Calu3 (cell line): ENCODE measurements around the gene ETS1. TPM values are rescaled to one million over a fixed set of nuclear protein-coding genes. Genes with fewer than 3 reads are reported as not detected.

Experiments used
- BruUV-seq: library from RNA; stranded (reverse); fragments of 400-500 nt; replicated peaks from 2 replicates; lab custom pipeline; 2021; lab: Mats Ljungman, UMichigan
- CTCF ChIA-PET: fragments of 300-600 bp; sonication (Branson Sonifier 250); formaldehyde crosslinking; loops from one replicate; lab custom pipeline; 2022; ENCODE audit warnings: antibody characterized with exemption; lab: Charles Lee
- DNase-seq: peaks from one replicate; pipeline ENCODE4 v3.0.0; 2022
- H3K27ac Mint-ChIP-seq: one replicate; pipeline ENCODE4 v1.8.0; 2022; ENCODE audit warnings: mixed read lengths; ENCODE audit not compliant: unreplicated experiment
- H3K27me3 Mint-ChIP-seq: one replicate; pipeline ENCODE4 v1.8.0; 2022; ENCODE audit warnings: mixed read lengths; ENCODE audit not compliant: unreplicated experiment
- H3K36me3 Mint-ChIP-seq: one replicate; pipeline ENCODE4 v1.8.0; 2022; ENCODE audit warnings: mild to moderate bottlenecking, moderate library complexity, mixed read lengths; ENCODE audit not compliant: insufficient read depth, unreplicated experiment
- H3K4me1 Mint-ChIP-seq: one replicate; pipeline ENCODE4 v1.8.0; 2022; ENCODE audit warnings: mild to moderate bottlenecking, low read depth, mixed read lengths; ENCODE audit not compliant: unreplicated experiment
- H3K4me3 Mint-ChIP-seq: one replicate; pipeline ENCODE4 v1.8.0; 2022; ENCODE audit warnings: mild to moderate bottlenecking, low read depth, moderate library complexity, mixed read lengths; ENCODE audit not compliant: unreplicated experiment
- H3K9me3 Mint-ChIP-seq: one replicate; pipeline ENCODE4 v1.8.0; 2022; ENCODE audit warnings: low read depth, mixed read lengths; ENCODE audit not compliant: unreplicated experiment
- intact Hi-C: fragments of 100-400 bp; cut with micrococcal nuclease; formaldehyde crosslinking; loops from one replicate; pipeline ENCODE4 v1.10.0; 2022; ENCODE audit not compliant: unreplicated experiment
- total RNA-seq: library from RNA; stranded (reverse); gene quantifications from 2 replicates; pipeline ENCODE4 v1.2.3, GENCODE V29; 2022
- TF ChIP-seq, protein P1 (sequence below): fragments of 200-600 bp; IDR thresholded peaks from one replicate; pipeline ENCODE4 v1.8.0; 2022; ENCODE audit warnings: antibody characterized with exemption; ENCODE audit not compliant: unreplicated experiment

Gene ETS1
- total RNA-seq, 1 experiment from 2014 or later: 38.4 TPM

DNA sequence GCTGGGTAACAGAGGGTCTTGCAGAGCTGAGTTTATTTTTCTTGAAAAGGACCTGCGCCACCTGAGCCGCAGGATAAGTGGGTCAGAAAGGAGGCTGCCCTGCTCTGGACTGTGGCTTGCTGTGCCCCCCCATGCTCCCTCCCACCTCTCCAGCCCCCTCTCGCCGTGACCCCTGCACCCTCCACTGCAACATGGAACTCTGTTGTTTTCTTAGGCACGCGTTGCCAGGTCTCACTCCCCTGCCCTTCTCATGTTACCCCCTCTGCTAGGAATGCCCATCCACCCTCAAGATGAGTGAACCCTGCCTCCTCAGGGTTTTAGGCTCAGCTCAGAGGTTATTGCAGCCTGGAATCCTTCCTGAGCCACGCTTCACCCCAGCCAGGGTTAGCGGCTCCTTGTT, 10.8 kb downstream of the ETS1 start:
- H3K4me3 Mint-ChIP-seq: no peak overlapping the region
- H3K36me3 Mint-ChIP-seq: no peaks in the 10 kb centered on the region
- H3K27me3 Mint-ChIP-seq: no peaks in the 10 kb centered on the region
- no peaks in the 10 kb centered on the region for H3K4me1 Mint-ChIP-seq
- H3K27ac Mint-ChIP-seq: no peak overlapping the region
- TF ChIP-seq, protein P1, sequence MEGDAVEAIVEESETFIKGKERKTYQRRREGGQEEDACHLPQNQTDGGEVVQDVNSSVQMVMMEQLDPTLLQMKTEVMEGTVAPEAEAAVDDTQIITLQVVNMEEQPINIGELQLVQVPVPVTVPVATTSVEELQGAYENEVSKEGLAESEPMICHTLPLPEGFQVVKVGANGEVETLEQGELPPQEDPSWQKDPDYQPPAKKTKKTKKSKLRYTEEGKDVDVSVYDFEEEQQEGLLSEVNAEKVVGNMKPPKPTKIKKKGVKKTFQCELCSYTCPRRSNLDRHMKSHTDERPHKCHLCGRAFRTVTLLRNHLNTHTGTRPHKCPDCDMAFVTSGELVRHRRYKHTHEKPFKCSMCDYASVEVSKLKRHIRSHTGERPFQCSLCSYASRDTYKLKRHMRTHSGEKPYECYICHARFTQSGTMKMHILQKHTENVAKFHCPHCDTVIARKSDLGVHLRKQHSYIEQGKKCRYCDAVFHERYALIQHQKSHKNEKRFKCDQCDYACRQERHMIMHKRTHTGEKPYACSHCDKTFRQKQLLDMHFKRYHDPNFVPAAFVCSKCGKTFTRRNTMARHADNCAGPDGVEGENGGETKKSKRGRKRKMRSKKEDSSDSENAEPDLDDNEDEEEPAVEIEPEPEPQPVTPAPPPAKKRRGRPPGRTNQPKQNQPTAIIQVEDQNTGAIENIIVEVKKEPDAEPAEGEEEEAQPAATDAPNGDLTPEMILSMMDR: no peak
- BruUV-seq: no TSS peak
- intact Hi-C loops: no loop called here
- no peaks in the 10 kb centered on the region for H3K9me3 Mint-ChIP-seq
- CTCF ChIA-PET: no interaction called here
- no peak for DNase-seq

GRCh38 chr11:128575961-128576350, 11.4 kb downstream of the ETS1 start:
- Mint-ChIP-seq H3K4me3 (no peak overlapping the region), H3K27me3 (no peaks in the 10 kb centered on the region), H3K9me3 (no peaks in the 10 kb centered on the region), H3K4me1 (no peaks in the 10 kb centered on the region), H3K27ac (no peak overlapping the region), H3K36me3 (no peaks in the 10 kb centered on the region)
- DNase-seq: no peak
- TF ChIP-seq, protein P1: no peak
- intact Hi-C loops: no loop called here
- CTCF ChIA-PET: no interaction called here
- no TSS peak for BruUV-seq

DNA sequence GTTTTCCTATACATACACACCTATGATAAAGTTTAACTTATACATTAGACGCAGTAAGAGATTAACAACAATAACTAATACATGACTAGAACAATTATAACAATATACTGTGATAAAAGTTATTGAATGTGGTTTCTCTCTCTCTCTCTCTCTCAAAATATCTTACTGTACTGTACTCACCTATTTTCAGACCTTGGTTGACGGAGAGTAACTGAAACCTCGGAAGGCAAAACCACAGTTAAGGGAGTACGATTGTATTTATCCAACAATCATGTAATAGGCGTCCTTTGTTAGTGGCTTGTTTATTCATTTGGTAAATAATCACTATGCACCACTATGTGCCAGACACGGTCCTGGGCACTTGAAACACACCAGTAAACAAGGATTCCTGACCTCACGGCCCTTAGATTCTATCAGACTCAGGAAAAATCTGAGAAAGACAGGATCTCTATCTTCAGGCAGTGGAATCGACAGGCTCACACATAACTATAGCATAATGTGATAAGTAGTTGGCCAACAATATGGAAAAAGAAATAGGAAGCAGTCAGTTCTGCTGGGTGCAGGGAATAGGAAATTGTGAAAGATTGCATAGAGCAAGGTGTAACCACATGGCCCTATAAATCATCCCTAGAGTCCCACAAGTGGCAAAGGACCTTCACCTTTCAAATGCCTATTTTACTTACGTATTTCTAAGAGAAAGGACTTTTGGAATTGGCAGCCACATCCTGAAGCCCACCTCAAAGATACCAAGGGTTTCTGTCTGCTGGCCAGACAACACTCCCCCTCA, 12.0 kb downstream of the ETS1 start:
- Mint-ChIP-seq H3K27ac (no peak overlapping the region), H3K9me3 (no peaks in the 10 kb centered on the region), H3K4me1 (no peaks in the 10 kb centered on the region), H3K4me3 (no peak overlapping the region), H3K36me3 (no peaks in the 10 kb centered on the region), H3K27me3 (no peaks in the 10 kb centered on the region)
- BruUV-seq: no TSS peak
- CTCF ChIA-PET: no interaction called here
- no peak for DNase-seq
- intact Hi-C loops: no loop called here
- TF ChIP-seq, protein P1: no peak

DNA sequence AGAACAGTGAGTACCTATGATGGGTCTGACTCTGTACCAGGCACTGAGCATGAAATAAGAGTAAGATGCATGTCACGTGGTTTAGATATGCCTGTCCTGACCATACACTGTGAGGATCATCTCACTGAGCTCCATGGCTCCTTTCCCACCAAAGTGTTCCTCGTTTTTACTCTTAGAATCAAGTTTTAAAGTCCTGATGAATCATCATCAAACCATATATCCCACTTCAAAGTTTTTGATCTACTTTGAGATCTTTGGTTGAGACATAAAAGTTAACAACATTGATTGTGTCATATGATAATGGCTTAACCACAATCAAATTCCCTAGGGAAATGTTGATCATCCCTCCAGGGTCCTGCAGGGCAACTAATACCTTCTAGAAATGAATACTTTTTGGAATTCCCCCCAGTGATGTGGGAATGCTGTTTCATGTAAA, 12.8 kb downstream of the ETS1 start:
- Mint-ChIP-seq H3K4me3 (no peak overlapping the region), H3K4me1 (no peaks in the 10 kb centered on the region), H3K27ac (no peak overlapping the region), H3K27me3 (no peaks in the 10 kb centered on the region), H3K9me3 (no peaks in the 10 kb centered on the region), H3K36me3 (no peaks in the 10 kb centered on the region)
- intact Hi-C loops: no loop called here
- TF ChIP-seq, protein P1: no peak
- no TSS peak for BruUV-seq
- DNase-seq: no peak
- CTCF ChIA-PET: no interaction called here
